ENCODE data around the gene IFNG. TPM values are rescaled to one million over a fixed set of nuclear protein-coding genes. Genes with fewer than 3 reads are reported as not detected.

IFNG gene
- polyA plus RNA-seq, 1 donor from 2014 or later = not detected

- Histone ChIP-seq H3F3A (ENCODE audit: insufficient read depth, low read length, poor library complexity, severe bottlenecking) (no peaks in the 10 kb centered on the region), H2AFZ (ENCODE audit: low read depth, low read length) (no peak overlapping the region), H3K9me2 (ENCODE audit: insufficient read depth, low read length) (no peaks in the 10 kb centered on the region), H3K9me3 (ENCODE audit: low read length) (no peaks in the 10 kb centered on the region), H3K36me3 (ENCODE audit: insufficient read depth, low read length) (no peaks in the 10 kb centered on the region), H3K79me2 (replicated peaks; ENCODE audit: insufficient read depth, low read length) (no peaks in the 10 kb centered on the region), H3K9ac (ENCODE audit: low read length) (no peak overlapping the region), H3K4me3 (ENCODE audit: low read length) (no peak overlapping the region), H4K20me1 (ENCODE audit: insufficient read depth) (no peaks in the 10 kb centered on the region), H3K27ac (ENCODE audit: low read length) (no peak overlapping the region), H3K4me2 (ENCODE audit: low read length) (no peak overlapping the region), H3K27me3 (ENCODE audit: insufficient read depth, low read depth, low read length) (no peaks in the 10 kb centered on the region)
- TF ChIP-seq EZH2 (IDR thresholded peaks at IDR 0.05; ENCODE audit: borderline replicate concordance, insufficient read depth, low read length, poor library complexity, severe bottlenecking) (no peak), MXI1 (conservative IDR thresholded peaks at IDR 0.05; ENCODE audit: poor library complexity, severe bottlenecking) (no peak), EP300 (conservative IDR thresholded peaks at IDR 0.05; ENCODE audit: poor library complexity, severe bottlenecking) (no peak), RAD21 (conservative IDR thresholded peaks at IDR 0.05) (no peak), CTCF (IDR thresholded peaks at IDR 0.05; ENCODE audit: poor library complexity, severe bottlenecking) (no peak), POLR2AphosphoS5 (IDR thresholded peaks at IDR 0.05) (no peak), SMC3 (conservative IDR thresholded peaks at IDR 0.05; ENCODE audit: poor library complexity) (no peak), TAF1 (IDR thresholded peaks at IDR 0.05; ENCODE audit: low read depth) (no peak), REST (IDR thresholded peaks at IDR 0.05; ENCODE audit: borderline replicate concordance) (no peak)
These were observed 38.4 kb downstream of the IFNG start for GRCh38 chr12:68121143-68121542.

- Histone ChIP-seq H3K79me2 (replicated peaks; ENCODE audit: insufficient read depth, low read length) (no peaks in the 10 kb centered on the region), H3F3A (ENCODE audit: insufficient read depth, low read length, poor library complexity, severe bottlenecking) (no peaks in the 10 kb centered on the region), H2AFZ (ENCODE audit: low read depth, low read length) (no peak overlapping the region), H3K27me3 (ENCODE audit: insufficient read depth, low read depth, low read length) (no peaks in the 10 kb centered on the region), H3K4me3 (ENCODE audit: low read length) (no peak overlapping the region), H3K4me2 (ENCODE audit: low read length) (no peak overlapping the region), H3K9me2 (ENCODE audit: insufficient read depth, low read length) (no peaks in the 10 kb centered on the region), H3K9me3 (ENCODE audit: low read length) (no peaks in the 10 kb centered on the region), H3K36me3 (ENCODE audit: insufficient read depth, low read length) (no peaks in the 10 kb centered on the region), H3K27ac (ENCODE audit: low read length) (no peak overlapping the region), H3K9ac (ENCODE audit: low read length) (no peak overlapping the region), H4K20me1 (ENCODE audit: insufficient read depth) (no peaks in the 10 kb centered on the region)
- TF ChIP-seq CTCF (IDR thresholded peaks at IDR 0.05; ENCODE audit: poor library complexity, severe bottlenecking) (no peak), RAD21 (conservative IDR thresholded peaks at IDR 0.05) (no peak), REST (IDR thresholded peaks at IDR 0.05; ENCODE audit: borderline replicate concordance) (no peak), POLR2AphosphoS5 (IDR thresholded peaks at IDR 0.05) (no peak), EP300 (conservative IDR thresholded peaks at IDR 0.05; ENCODE audit: poor library complexity, severe bottlenecking) (no peak), TAF1 (IDR thresholded peaks at IDR 0.05; ENCODE audit: low read depth) (no peak), SMC3 (conservative IDR thresholded peaks at IDR 0.05; ENCODE audit: poor library complexity) (no peak), MXI1 (conservative IDR thresholded peaks at IDR 0.05; ENCODE audit: poor library complexity, severe bottlenecking) (no peak), EZH2 (IDR thresholded peaks at IDR 0.05; ENCODE audit: borderline replicate concordance, insufficient read depth, low read length, poor library complexity, severe bottlenecking) (no peak)
These were observed 39.8 kb downstream of the IFNG start for GRCh38 chr12:68119724-68120211.
